HL-60 (cell line): ENCODE measurements around the gene NEB.

Source experiments
- CTCF ChIP-seq: IDR thresholded peaks from one replicate; pipeline ENCODE4 v1.5.1; 2011; ENCODE audit warnings: low read length, control low read depth, inconsistent platforms; ENCODE audit not compliant: insufficient read depth
- GABPA ChIP-seq: IDR thresholded peaks from 2 replicates; pipeline ENCODE4 v1.6.1; 2012; ENCODE audit warnings: low read depth
- POLR2AphosphoS5 ChIP-seq: IDR thresholded peaks from 2 replicates; pipeline ENCODE4 v1.6.1; 2012; ENCODE audit warnings: low read depth

- TF ChIP-seq CTCF, result no peak
- TF ChIP-seq GABPA, result no peak
- TF ChIP-seq POLR2AphosphoS5, result no peak
These were observed 38.5 kb downstream of the NEB start for GRCh38 chr2:151695778-151696177.
